Measurements from ENCODE around the gene MRTFB. TPM values are rescaled to one million over a fixed set of nuclear protein-coding genes. Genes with fewer than 3 reads are reported as not detected.

MRTFB gene
- total RNA-seq, 1 experiment from 2014 or later = 12.7 TPM

DNA sequence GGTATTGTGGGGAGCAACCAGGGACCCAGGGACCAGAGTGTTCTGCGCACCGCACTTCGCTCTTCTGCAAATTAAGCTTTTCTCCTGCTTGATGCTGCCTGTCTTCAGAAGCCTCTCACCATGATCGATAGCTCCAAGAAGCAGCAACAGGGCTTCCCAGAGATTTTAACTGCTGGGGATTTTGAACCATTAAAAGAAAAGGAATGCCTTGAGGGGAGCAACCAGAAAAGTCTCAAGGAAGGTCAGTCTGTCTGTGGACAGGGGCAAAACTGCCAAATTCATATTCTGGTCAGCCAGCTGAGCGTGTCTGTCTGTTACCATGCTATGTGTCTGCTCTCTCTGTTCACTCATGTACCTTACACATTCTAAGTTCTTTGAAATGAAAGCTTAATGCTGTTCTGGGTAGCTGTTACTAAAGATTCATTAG lies 115.7 kb downstream of the MRTFB start:
- Histone ChIP-seq H3F3A (ENCODE audit: low read length, unreplicated experiment) (peaks cover 6% of the 10 kb centered on the region), H3K27me3 (ENCODE audit: low read length) (no peaks in the 10 kb centered on the region), H3K36me3 (ENCODE audit: low read depth, low read length) (no peaks in the 10 kb centered on the region), H3K9me2 (replicated peaks; ENCODE audit: low read length) (no peaks in the 10 kb centered on the region), H4K20me1 (ENCODE audit: low read length) (0 out of 2 replicates have a peak, but pooled peaks cover 3% of the 10 kb centered on the region), H3K4me2 (ENCODE audit: low read length) (no peak overlapping the region), H3K9ac (ENCODE audit: low read length) (no peak overlapping the region), H2AFZ (ENCODE audit: low read length) (0 out of 2 replicates have a peak overlapping the region, but pooled peaks have one; percentile 67), H3K9me3 (ENCODE audit: low read length) (no peaks in the 10 kb centered on the region), H3K27ac (ENCODE audit: low read length) (no peak overlapping the region), H3K4me1 (ENCODE audit: insufficient read depth, low read length) (peaks cover 26% of the 10 kb centered on the region), H3K4me3 (ENCODE audit: low read length) (no peak overlapping the region), H3K79me2 (ENCODE audit: low read length) (0 out of 2 replicates have a peak, but pooled peaks cover 11% of the 10 kb centered on the region)
- ChIA-PET POLR2A (ENCODE audit: unreplicated experiment) (no interaction called here), CTCF (no interaction called here)
- DNase-seq = no peak
- TF ChIP-seq EZH2 (IDR thresholded peaks at IDR 0.05; ENCODE audit: low read length, unreplicated experiment) (no peak), EZH2phosphoT487 (IDR thresholded peaks at IDR 0.05; ENCODE audit: borderline replicate concordance, low read length) (no peak), CTCF (conservative IDR thresholded peaks at IDR 0.05; ENCODE audit: low read depth, low read length) (no peak)
- BruUV-seq (replicated peaks) = no TSS peak
- ATAC-seq = no peak
- intact Hi-C loops (cut with micrococcal nuclease) = loop anchor here (5.0 to 10.0 kb wide), 3 partner anchors 92 to 265 kb away; partner anchors contain the start of gene ERCC4

DNA sequence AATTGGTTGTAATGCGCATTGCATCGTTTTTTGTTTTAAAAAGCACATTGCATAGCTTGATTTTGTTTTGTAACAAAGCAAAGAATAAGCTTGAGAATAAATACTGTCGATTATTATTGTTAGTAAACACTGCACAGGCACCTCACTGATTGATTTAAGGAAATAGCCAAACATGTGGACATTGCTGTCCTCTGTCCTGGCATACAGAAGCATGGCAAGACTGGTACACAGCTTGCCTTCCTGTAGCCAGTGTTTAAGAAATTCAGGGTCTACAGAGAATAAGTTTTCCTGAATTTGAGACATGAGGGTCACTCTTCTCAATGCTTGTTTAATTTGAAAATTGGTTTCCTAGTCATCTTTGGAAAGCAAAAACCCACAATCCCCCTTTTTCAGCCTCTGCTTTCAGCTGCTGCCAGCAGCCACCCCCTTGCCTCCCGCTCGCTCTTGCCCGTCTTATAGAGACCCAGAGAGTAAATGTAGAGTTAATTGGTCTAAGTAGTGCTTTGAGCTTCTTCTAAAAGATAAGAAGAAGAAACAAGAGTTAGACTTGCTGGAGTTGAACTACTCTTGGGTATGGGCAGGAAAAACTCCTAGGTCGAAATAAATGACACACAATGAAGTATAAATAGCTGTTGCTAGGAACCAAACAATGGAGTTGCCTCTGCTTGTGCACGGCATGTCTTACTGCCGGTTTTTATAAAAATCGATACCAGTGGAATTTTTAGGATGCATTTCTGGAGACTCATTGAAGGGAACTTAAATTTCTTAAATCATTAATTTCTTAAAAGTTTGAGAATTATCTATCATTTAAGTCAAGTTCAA lies 116.6 kb downstream of the MRTFB start:
- Histone ChIP-seq H3K4me1 (ENCODE audit: insufficient read depth, low read length) (peaks cover 17% of the 10 kb centered on the region), H3K79me2 (ENCODE audit: low read length) (0 out of 2 replicates have a peak, but pooled peaks cover 8% of the 10 kb centered on the region), H3K4me3 (ENCODE audit: low read length) (no peak overlapping the region), H4K20me1 (ENCODE audit: low read length) (no peaks in the 10 kb centered on the region), H3K9ac (ENCODE audit: low read length) (no peak overlapping the region), H3K9me2 (replicated peaks; ENCODE audit: low read length) (no peaks in the 10 kb centered on the region), H3F3A (ENCODE audit: low read length, unreplicated experiment) (no peaks in the 10 kb centered on the region), H3K36me3 (ENCODE audit: low read depth, low read length) (no peaks in the 10 kb centered on the region), H2AFZ (ENCODE audit: low read length) (no peak overlapping the region), H3K27ac (ENCODE audit: low read length) (no peak overlapping the region), H3K9me3 (ENCODE audit: low read length) (no peaks in the 10 kb centered on the region), H3K27me3 (ENCODE audit: low read length) (no peaks in the 10 kb centered on the region), H3K4me2 (ENCODE audit: low read length) (no peak overlapping the region)
- BruUV-seq (replicated peaks) = no TSS peak
- POLR2A ChIA-PET (ENCODE audit: unreplicated experiment) = no interaction called here
- CTCF ChIA-PET = no interaction called here
- no peak for TF ChIP-seq EZH2 (IDR thresholded peaks at IDR 0.05; ENCODE audit: low read length, unreplicated experiment)
- no peak for TF ChIP-seq EZH2phosphoT487 (IDR thresholded peaks at IDR 0.05; ENCODE audit: borderline replicate concordance, low read length)
- no peak for TF ChIP-seq CTCF (conservative IDR thresholded peaks at IDR 0.05; ENCODE audit: low read depth, low read length)
- ATAC-seq (no peak), DNase-seq (no peak)
- intact Hi-C loops (cut with micrococcal nuclease) = loop anchor here (5.0 to 10.0 kb wide), 3 partner anchors 93 to 265 kb away; partner anchors contain the start of gene ERCC4
